Mammary epithelial cell (primary cell): ENCODE results near the gene TMEFF2.

ENCODE experiments used
- CTCF ChIP-seq, 2 donors: IDR thresholded peaks in 1 of 2; conservative IDR thresholded peaks in 1 of 2; 2 replicates each; pipeline ENCODE4 v1.5.1; 2011 to 2012; ENCODE audit warnings: inconsistent platforms in 2 of 2, low read length in 2 of 2, mild to moderate bottlenecking in 2 of 2, control low read depth in 1 of 2, low read depth in 1 of 2; ENCODE audit not compliant: insufficient read depth in 1 of 2; ENCODE audit errors: extremely low read depth in 1 of 2
- EZH2 ChIP-seq: IDR thresholded peaks from 2 replicates; pipeline ENCODE4 v1.6.1; 2012; ENCODE audit warnings: low read length, inconsistent platforms, borderline replicate concordance

- TF ChIP-seq CTCF (conservative IDR thresholded peaks at IDR 0.05 in 1 of 2, IDR thresholded peaks at IDR 0.05 in 1 of 2; ENCODE audit: extremely low read depth in 1 of 2, insufficient read depth in 1 of 2, low read depth in 1 of 2, low read length in 2 of 2) (no peak), EZH2 (no peak)
These were observed 46.0 kb downstream of the TMEFF2 start for GRCh38 chr2:192148620-192149321.
